NK-92 (cell line): ENCODE measurements around the gene MYO1F.
"Not testable (repeated sequence)": the region's sequence is repeated elsewhere in the genome, so short reads cannot be mapped to it uniquely, and the experiment has no call there.

ENCODE experiments used
- DNase-seq: peaks from one replicate; lab custom pipeline; 2025; ENCODE audit not compliant: unreplicated experiment; lab: John Stamatoyannopoulos, UW

The MYO1F gene

DNA sequence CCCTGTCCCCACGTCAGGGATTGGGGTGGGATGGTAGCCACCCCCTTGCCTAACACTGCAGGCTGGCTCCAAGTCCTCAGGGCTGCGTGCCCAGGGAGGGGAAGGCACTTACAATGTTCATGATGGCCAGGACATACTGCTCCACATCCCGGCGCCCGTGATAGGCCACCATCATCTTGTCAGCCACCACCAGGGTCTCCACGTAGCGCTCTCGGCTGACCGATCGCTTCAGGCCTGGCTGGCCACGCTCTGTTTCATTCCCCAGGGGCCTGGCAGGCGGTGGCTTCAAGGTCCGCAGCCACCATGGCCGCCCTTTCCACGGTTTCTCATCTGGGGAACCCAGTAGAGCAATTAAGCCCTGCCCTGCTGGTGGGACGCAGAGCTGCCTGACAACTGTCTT lies 23.6 kb upstream of the MYO1F start:
- DNase-seq, result no peak

DNA sequence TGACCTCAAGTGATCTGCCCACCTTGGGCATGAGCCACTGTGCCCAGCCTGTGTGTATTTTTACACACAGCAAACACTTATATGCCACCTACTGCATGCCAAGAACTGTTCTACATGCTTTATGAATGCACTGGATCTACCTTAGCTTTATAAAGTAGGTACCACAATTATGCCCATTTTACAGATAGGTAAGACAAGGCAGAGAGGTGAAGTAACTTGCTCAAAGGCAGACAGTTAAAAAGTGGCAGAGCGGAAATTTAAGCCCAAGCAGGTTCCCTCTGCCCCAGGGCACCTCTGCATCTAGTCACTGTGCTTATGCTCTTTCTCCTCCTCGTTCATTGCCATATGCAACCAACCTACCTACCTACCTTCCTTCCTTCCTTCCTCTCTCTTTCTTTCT lies 22.8 kb upstream of the MYO1F start:
- no peak for DNase-seq

DNA sequence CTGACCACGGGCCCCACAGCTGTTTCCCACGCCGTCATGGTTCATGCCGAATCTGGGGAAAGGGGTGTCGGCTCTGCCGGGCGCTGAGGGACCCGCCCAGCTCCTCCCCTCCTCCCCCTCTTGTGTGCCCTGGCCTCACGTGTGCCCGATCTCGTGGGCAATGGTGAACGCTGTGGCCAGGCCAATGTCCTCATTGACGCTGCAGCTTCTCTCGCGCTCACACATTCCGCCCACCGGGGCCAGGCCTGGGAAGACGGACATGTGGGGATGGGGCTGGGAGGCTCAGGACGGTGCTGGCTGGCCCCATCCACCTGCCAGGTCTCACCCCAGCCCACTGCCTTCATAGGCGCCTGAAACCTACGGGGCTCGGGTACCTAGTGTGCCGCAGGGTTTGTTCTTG lies 18.9 kb upstream of the MYO1F start:
- DNase-seq, result no peak

DNA sequence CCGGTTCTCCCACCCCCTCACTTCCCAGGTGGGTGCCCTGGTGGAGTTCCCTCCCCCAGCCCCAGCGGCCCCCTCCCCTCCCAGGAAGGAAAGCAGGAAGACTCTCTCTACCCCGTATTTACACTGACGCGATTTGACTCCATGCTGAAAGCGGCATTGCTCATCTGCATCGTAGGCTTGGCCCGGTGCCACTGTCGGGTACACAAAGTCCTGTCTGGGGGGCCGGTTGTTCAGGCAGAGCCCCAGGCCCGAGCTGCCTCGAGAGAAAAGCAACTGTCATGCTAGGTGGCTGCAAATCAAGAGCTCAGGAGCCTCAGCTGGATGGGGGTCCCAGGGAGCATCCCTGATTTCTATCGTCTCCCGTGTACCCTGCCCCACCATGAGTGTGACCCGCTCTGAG lies 18.4 kb upstream of the MYO1F start:
- no peak for DNase-seq

DNA sequence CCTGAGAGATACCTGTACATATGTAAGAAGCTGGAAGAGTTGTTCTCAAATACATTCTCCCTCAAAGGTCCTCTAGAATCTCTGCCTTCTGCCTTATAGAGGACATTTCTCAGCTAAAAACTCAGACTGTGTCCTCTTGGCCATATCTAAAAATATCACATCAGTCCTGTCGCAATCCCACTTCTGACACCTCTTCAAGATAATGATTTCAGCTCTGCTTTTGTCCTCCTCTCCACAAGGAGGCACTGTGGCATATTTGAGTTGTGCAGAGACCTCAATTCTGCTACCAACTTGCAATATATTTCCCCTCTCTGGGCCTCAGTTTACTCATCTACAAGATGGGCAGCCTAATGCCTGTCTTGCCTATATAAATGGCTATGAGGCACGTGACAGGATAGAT lies 16.7 kb upstream of the MYO1F start:
- no peak for DNase-seq

DNA sequence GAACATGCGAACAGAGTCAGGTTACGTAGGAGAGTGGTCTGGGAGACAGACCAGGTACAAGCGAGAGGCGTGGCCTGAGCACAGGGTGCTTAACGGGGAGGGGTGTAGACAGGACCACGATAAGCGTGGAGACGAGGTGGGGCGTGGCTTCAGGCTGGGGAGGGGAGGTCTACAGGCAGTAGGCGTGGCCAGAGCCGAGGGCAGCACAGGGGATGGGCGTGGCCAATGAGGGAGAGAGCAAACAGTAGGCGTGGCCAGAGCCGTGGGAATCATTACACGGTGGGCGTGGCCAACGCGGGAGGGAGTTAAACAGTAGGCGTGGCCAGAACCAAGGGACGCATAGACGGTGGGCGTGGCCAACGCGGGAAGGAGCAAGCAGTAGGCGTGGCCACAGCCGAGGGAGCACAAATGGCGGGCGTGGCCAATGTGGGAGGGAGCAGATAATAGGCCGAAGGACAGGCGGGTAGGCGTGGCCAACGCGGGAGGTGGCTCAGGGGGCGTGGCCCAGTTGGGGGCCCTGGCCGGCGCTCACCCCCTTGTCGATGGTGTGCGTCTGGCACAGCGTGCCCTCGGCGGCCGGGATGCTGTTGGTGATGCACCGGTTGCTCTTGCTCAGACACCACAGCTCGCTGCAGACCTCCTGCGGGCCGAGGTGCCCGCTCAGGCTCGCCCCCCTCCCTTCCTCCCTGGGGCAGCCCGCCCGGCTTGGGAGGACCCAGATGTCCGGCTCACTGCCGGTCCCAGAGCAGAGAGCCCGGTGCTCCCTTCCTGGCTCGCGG lies 15.2 kb upstream of the MYO1F start:
- peak; percentile 88 for DNase-seq

DNA sequence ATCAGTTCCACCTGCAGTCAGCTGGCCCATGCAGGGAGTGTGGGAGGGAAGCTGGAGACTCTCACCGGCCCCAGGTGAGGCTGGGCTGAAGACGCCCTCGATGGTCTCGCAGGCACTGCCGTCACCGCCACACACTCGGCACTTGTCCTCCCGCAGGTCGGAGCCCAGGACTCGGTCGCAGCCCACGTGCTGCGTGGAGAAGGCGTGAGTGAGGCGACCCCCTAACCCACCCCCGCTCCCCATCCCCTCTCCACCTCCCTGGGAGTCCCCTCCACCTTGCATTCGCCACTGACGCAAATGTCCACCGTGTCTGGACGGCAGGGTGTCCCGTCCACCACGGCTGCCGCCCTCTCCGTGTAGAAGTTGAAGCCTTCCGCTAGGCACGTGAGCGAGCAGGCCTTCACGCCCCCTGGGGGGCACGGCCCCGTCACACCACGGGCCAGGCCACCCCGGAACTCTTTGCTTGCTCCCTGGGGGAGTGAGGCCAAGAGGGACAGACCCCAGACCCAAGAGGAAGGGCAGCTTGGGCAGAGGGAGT lies 12.0 kb upstream of the MYO1F start:
- DNase-seq, result no peak

DNA sequence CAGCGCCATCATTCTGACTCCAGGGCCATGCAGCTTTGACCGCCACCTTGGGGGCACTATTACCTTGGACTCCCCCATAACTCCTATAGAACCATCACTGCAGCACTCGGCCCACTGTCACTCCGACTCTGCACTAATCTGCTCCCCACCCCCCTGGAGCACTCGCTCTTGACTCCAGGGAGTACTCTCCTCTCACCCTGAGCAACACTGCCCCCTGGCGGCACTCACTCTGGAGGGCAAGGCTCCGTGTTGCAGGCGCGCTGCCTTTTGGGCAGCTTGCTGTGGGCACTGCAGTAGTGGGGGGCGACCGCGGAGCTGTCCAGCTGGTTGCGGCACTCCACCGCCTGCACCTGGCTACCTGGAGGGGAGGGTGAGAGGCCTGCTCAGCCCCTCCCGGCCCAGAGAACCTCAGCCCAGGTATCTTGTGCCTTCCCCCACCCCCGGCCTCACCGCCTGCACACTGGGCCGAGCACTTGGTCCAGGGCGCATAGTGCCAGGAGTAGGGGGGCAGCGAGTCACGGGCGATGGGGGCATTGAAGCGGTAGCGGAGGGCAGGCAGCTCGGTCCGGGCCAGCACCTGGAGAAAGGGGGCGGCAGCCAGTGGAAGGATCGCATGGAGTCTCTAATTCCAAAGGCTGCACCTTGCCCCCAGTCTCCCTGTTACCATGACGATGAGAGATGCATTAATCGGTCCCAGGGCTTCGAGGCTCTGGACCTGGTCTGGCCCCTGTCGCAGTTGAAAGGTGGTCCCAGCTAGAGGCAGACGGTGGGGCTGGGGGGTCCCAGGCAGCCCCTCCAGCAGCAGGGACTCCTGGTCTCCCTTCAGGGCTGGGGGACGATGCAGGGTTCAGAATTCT lies 8.9 kb upstream of the MYO1F start:
- DNase-seq, result no peak

DNA sequence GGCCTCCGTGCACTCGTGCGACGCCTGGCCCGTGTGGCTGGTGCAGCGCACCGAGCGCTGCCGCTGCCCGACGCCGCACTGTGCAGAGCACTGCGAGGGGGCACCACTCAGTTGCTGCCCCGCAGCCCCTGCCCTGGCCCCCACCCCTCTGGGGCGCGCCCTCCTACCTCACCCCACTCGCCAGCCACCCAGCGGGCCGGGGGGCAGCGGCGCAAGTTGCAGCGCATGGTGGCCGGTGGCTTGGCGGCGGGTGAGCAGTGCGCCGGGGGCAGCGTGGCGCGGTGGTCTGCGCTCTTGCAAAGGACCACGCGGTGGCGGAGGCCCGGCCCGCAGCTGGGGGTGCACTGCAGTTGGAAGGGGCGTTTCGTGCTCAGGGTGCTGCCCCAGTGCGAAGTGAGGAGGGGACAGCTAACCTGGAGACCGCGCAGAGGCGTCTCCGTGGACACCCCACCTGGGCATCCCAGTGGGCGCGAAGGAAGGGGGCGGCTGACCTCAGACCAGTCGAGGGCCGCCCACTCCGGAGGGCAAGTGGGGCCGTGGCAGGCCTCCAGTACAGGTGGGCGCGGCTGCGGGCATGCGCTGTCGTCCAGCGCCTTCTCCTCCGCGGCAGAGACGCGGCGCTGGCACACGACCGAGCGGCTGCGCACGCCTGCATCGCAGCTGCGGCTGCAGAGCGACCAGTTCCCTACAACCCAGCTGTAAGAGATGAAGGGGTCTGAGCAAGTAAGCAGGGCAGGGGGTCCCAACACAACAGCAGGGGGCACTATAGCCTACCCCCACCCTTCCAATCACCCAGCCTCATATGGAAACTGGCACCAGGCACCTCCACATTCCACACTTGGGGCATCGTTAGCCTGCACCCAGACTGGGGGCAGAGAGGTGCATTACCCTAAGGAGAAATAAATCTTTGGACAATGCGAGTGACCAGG lies 8.0 kb upstream of the MYO1F start:
- no peak for DNase-seq

DNA sequence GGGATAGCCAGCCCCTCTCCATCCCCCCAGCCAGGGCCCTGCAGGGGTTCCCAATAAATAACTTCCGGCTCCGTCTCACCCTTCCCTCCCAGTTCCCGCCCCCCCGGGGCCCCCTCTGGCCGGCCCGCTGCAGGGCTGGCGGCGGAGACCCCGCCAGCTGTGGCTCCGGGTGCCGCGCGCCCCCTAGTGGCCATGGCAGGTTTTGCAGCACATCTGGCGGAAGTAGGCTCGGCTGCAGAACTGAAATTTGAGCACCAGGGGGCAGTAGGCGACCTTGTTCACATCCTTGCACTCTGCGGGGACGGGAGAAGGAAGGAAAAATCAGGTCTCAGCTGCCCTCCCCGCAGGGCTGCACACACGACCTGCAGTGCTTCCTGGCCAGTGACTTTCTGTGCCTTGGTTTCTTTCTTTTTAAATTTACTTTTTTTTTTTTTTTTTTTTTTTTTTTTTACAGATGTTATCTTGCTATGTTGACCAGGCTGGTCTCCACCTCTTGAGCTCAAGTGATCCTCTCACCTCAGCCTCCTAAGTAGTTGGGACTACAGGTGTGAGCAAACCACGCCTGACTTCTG lies 3.6 kb upstream of the MYO1F start:
- DNase-seq, result no peak

DNA sequence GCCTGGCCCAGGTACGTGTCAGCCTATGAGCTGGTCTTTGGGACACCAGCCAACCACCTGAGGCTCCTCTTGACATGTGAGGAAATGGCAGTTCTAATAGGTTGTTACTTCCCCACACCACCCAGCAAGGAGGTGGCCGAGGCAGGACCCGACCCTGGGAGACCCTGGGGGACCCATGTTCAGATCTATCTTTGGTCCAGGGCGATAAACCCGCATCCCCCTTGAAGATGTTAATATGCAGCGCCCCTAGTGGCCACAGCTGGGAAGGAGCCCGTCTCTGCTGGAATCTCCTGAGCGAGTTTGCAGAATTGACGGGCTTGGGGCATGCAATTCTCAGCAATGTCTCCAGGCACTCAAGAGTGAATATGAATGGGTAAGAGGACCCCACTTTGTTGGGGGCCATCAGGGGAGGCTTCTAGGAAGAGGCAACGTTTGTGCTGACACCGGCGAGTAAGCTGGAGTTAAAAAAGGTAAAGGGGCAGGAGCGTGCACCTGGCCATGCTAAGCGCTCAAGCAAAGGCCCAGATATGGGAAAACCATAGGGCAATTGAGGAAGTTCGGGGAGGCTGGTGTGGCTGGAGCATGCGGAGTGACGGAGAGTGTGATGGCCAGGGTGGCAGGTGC lies 1.5 kb upstream of the MYO1F start:
- DNase-seq, result no peak

DNA sequence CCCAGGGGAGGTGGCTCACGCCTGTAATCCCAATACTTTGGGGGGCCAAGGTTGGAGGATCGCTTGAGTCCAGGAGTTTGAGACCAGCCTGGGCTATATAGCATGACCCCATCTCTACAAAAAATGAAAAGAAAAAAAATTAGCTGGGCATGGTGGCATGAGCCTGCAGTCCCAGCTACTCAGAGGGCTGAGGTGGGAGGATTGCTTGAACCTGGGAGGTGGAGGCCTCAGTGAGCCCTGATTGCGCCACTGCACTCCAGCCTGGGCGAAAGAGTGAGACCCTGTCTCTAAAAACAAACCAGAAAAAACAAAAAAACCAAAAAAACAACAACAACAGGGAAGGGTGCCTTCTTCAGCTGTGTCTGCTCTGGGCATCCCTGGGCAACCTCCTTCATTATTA lies 499 bp upstream of the MYO1F start:
- DNase-seq, result no peak

DNA sequence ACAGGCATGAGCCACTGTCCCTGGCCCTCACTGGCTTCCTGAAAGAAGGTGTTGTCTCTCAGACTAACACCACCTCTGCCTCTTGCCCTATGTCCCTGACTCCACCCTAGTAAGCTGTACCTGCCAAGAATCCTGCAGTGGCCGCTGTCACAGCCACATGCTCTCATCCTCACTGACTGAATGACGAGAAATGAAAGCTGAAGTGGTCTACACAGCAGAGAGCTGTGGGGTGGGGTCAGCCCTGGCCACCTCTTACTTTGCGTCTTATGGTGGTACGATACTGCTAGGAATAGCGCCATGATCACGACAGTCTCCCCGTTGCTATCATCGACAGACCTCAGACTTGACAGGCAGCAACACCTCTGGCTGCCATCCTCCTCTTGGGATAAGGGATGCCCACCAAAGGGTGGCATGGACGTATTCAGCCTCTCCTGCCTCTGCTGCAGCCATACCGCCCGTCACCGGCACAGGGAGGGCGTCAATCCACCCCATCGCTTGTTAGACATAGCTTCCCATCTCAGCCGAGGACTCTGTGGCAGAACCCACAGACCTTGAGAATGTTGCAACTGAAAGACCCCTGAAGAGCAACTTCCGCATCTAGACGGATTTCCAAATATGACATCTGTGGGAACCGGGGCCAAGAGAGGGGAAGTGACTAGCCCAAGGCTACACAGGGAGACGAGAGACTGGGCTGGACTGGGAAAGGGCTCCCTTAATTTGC lies 809 bp downstream of the MYO1F start:
- DNase-seq, result no peak

DNA sequence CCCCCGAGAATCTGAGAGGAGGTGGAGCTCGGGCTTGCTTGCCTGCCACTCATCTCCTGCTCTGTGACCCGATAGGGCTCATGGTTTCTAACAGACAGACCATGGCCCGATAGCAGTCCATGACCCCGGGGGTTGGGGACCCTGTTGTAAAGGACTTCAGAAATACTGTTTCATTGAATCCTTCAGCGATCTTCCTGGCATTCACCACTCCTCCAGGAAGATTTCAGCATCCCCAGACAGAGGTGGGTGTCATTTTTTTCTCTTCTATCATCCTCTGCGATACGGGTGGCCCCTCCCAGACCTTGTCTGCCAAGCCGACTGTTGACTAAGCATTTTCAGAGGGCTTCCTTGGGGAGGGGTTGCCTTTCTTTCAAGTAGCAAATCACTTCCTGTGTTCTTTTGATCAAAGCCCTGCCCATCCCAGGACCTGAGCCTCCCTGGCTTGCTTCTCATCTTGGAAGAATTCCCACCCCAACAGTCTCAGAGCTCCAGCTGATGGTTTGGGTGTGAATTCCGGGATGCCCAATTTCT lies 1.7 kb downstream of the MYO1F start:
- no peak for DNase-seq

DNA sequence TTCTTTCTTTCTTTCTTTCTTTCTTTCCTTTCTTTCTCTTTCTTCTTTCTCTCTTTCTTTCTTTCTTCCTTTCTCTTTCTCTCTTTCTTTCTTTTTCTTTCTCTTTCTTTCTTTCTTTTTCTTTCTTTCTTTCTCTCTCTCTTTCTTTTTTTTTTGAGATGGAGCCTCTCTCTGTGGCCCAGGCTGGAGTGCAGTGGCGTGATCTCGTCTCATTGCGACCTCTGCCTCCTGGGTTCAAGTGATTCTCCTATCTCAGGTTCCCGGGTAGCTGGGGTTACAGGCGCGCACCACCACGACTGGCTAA lies 2.7 kb downstream of the MYO1F start:
- not testable (repeated sequence) for DNase-seq

DNA sequence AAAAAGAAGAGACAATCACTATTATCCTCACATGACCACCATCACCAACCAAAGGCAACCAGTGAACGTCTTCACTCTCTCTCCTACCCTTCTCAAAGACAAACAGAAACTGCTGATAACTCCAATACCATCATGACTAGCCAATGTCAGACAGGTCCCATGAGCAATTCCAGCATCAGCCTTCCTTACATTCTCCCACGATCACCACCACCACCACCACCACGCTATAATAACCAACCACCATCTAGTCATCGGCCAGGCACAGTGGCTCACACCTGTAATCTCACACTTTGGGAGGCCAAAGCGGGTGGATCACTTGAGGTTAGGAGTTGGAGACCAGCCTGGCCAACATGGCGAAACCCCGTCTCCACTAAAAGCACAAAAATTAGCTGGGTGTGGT lies 3.9 kb downstream of the MYO1F start:
- no peak for DNase-seq

DNA sequence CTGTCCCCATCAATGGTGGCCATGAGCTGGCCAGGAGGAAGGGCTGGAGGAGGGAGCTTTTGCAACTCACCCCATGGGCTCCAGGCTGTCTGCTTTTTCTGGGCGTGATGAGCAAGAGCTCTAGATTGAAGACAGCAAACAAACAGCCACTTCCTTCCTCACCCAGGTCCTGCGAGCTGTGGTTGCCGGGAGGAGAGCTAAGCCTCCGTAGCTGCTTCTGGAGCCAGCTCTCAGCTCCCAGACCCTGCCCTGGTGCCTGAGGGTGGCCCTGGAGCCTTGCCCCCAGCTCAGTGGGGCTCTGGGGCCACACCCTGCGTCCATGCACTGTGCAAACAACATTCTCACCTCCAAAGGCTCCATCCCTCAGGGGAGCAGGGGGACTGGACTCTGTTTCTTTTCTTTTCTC lies 6.2 kb downstream of the MYO1F start:
- DNase-seq, result no peak

DNA sequence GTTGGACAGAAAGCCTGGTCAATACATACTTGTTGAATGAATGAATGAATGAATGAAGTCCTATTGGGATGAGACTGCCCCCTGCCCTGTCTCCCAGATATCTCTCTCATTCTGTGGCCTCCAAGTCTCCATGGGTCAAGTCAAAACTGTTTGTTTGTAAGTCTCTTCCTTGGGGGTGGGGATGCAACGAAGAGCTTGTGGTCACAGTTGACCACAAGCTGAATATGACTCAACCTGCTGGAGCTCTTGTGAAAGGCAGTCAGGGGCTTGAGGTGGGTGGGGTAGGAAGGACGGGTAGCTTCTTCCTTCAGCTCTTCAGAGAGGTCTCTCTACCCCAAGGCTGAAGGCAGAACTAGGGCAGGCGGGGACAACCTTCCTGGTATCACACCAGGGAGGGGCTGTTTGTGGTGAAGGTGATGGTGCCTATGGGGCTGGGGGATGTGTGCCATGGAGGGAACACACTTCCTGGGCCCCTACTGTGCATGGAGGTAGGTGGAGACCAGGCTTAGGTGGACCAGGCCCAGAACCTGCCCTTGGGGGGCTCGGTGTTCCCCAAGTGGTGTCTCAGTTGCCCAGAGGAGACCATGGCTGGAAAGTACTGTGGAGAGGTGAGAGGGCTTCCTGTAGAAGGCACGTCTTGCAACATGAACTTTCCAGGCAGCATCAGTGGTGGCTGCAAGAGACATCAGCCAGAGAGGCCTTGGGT lies 8.0 kb downstream of the MYO1F start:
- no peak for DNase-seq
